ENCODE results near the gene NNAT.

Gene NNAT

DNA sequence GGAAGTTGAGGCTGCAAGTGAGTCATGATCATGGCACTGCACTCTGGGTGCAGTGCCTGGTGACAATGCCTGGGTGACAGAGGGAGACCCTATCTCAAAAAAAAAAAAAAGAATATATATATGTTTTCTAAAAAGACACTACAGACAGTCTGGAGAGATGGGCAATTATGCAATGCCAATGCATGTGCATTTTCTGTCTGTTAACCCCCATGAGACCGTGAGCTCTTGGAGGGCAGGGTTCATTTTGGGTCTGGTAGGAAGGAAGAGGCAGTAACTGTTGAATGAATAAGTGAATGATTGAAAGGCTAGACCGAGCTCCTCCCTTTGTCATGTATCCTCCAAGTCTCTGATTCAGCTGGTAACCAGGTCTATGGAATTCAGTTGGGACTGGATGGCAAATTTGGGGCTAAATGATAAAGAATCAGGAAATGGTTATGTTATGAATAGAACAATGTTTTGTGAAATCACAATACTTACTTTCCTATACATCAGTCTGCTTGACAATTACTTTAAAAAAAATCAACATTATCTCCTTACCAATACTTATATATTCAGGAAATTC, 12.2 kb downstream of the NNAT start:
- H2BK120ac ChIP-seq (ENCODE audit: low read depth, low read length) = no peak overlapping the region
- no CpG with 5 or more reads among the region's 2 CpGs for WGBS, 2 donors (ENCODE audit: extremely low coverage in 2 of 2, insufficient read length in 2 of 2, insufficient replicate concordance in 1 of 2)
- no peak overlapping the region for H4K91ac ChIP-seq (ENCODE audit: low read depth, low read length, poor library complexity)
- no peak overlapping the region for H2BK5ac ChIP-seq (ENCODE audit: low read length)
- H4K8ac ChIP-seq (ENCODE audit: low read depth, low read length) = no peak overlapping the region
- DNase-seq (ENCODE audit: low spot score) = no peak
- H3K14ac ChIP-seq (ENCODE audit: low read length) = no peak overlapping the region
- no peak overlapping the region for H3K4me2 ChIP-seq (ENCODE audit: insufficient read depth, low read length, poor library complexity, severe bottlenecking)
- no peak overlapping the region for H3K4me3 ChIP-seq (ENCODE audit: low read length in 2 of 2)
- H2AK5ac ChIP-seq (ENCODE audit: low read depth, low read length) = no peak overlapping the region
- no peaks in the 10 kb centered on the region for H3K79me1 ChIP-seq (ENCODE audit: low read depth, low read length)
- H3K9ac ChIP-seq (ENCODE audit: low read depth, low read length, poor library complexity) = no peak overlapping the region
- peaks cover 9 to 10% of the 10 kb centered on the region in 2 donors for H3K4me1 ChIP-seq (ENCODE audit: control insufficient read depth in 2 of 2, insufficient read depth in 1 of 2, low read depth in 1 of 2, low read length in 2 of 2)
- no peak overlapping the region for H3K18ac ChIP-seq (ENCODE audit: low read length)
- no peak overlapping the region for H2BK12ac ChIP-seq (ENCODE audit: low read length)
- H3K27ac ChIP-seq (replicated peaks; ENCODE audit: low read length) = no peak overlapping the region
- H2BK15ac ChIP-seq (ENCODE audit: low read length) = no peak overlapping the region
- H3K4ac ChIP-seq (ENCODE audit: low read length) = no peak overlapping the region
- H2AFZ ChIP-seq (ENCODE audit: low read length) = no peak overlapping the region
- no peaks in the 10 kb centered on the region for H3K9me3 ChIP-seq (replicated peaks in 1 of 2; ENCODE audit: control insufficient read depth in 2 of 2, insufficient read depth in 1 of 2, low read depth in 1 of 2, low read length in 2 of 2)
- no peaks in the 10 kb centered on the region for H3K36me3 ChIP-seq (replicated peaks in 1 of 2; ENCODE audit: control insufficient read depth in 2 of 2, insufficient read depth in 2 of 2, low read length in 2 of 2)
- peaks cover 0 to 3% (median 0%) of the 10 kb centered on the region in 3 experiments for H3K27me3 ChIP-seq (ENCODE audit: control insufficient read depth in 3 of 3, insufficient read depth in 3 of 3, low read depth in 1 of 3, low read length in 3 of 3)
- H3K23ac ChIP-seq (ENCODE audit: low read depth, low read length, poor library complexity) = no peak overlapping the region

DNA sequence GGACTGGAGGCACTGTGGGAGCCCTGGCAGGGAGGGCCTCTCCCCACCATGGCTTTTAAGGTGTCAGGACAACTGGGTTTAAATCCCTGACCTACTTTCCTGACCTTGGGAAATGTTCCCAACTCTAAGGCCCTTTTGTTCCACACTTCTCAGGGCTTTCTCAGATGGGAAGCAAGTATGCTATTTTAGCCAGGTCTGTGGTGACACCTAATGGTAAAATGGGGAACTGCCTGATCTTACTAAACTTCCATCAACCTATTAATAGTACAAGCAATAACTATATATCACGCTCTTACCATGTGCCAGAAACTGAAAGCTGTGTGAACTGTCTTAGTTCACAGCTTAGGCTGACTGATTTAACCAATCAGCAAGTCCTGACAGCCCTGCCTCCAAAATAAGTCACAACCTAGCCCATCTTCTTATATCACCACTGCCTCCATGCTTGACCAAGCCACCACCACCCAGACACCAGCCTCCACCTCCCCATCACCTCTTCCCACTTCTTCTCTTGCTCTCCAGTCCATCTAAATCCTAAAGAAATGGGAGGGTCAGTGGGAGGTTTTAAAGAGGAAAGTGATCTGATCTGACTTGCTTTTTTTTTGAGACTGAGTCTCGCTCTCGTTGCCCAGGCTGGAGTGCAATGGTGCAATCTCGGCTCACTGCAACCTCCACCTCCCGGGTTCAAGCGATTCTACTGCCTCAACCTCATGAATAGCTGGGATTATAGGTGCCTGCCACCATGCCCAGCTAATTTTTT, 13.5 kb downstream of the NNAT start:
- H3K4me3 ChIP-seq (ENCODE audit: low read length in 2 of 2) = no peak overlapping the region
- no peak overlapping the region for H2BK15ac ChIP-seq (ENCODE audit: low read length)
- H3K36me3 ChIP-seq (replicated peaks in 1 of 2; ENCODE audit: control insufficient read depth in 2 of 2, insufficient read depth in 2 of 2, low read length in 2 of 2) = no peaks in the 10 kb centered on the region
- no peak overlapping the region for H3K18ac ChIP-seq (ENCODE audit: low read length)
- H3K14ac ChIP-seq (ENCODE audit: low read length) = no peak overlapping the region
- H3K23ac ChIP-seq (ENCODE audit: low read depth, low read length, poor library complexity) = no peak overlapping the region
- no peaks in the 10 kb centered on the region for H3K79me1 ChIP-seq (ENCODE audit: low read depth, low read length)
- no peak overlapping the region for H2BK5ac ChIP-seq (ENCODE audit: low read length)
- H2BK120ac ChIP-seq (ENCODE audit: low read depth, low read length) = no peak overlapping the region
- H3K27ac ChIP-seq (replicated peaks; ENCODE audit: low read length) = no peak overlapping the region
- peaks cover 0 to 3% (median 0%) of the 10 kb centered on the region in 3 experiments for H3K27me3 ChIP-seq (ENCODE audit: control insufficient read depth in 3 of 3, insufficient read depth in 3 of 3, low read depth in 1 of 3, low read length in 3 of 3)
- H3K9me3 ChIP-seq (replicated peaks in 1 of 2; ENCODE audit: control insufficient read depth in 2 of 2, insufficient read depth in 1 of 2, low read depth in 1 of 2, low read length in 2 of 2) = no peaks in the 10 kb centered on the region
- H2BK12ac ChIP-seq (ENCODE audit: low read length) = no peak overlapping the region
- no peak overlapping the region for H3K4me2 ChIP-seq (ENCODE audit: insufficient read depth, low read length, poor library complexity, severe bottlenecking)
- H3K4me1 ChIP-seq (ENCODE audit: control insufficient read depth in 2 of 2, insufficient read depth in 1 of 2, low read depth in 1 of 2, low read length in 2 of 2) = peaks cover 2% of the 10 kb centered on the region in 2 donors
- DNase-seq (ENCODE audit: low spot score) = peak; percentile 83
- peak overlapping the region; percentile 74 for H2AFZ ChIP-seq (ENCODE audit: low read length)
- H4K91ac ChIP-seq (ENCODE audit: low read depth, low read length, poor library complexity) = no peak overlapping the region
- no peak overlapping the region for H3K9ac ChIP-seq (ENCODE audit: low read depth, low read length, poor library complexity)
- H2AK5ac ChIP-seq (ENCODE audit: low read depth, low read length) = no peak overlapping the region
- H4K8ac ChIP-seq (ENCODE audit: low read depth, low read length) = no peak overlapping the region
- no peak overlapping the region for H3K4ac ChIP-seq (ENCODE audit: low read length)
- no CpG with 5 or more reads among the region's 6 CpGs for WGBS, 2 donors (ENCODE audit: extremely low coverage in 2 of 2, insufficient read length in 2 of 2, insufficient replicate concordance in 1 of 2)

DNA sequence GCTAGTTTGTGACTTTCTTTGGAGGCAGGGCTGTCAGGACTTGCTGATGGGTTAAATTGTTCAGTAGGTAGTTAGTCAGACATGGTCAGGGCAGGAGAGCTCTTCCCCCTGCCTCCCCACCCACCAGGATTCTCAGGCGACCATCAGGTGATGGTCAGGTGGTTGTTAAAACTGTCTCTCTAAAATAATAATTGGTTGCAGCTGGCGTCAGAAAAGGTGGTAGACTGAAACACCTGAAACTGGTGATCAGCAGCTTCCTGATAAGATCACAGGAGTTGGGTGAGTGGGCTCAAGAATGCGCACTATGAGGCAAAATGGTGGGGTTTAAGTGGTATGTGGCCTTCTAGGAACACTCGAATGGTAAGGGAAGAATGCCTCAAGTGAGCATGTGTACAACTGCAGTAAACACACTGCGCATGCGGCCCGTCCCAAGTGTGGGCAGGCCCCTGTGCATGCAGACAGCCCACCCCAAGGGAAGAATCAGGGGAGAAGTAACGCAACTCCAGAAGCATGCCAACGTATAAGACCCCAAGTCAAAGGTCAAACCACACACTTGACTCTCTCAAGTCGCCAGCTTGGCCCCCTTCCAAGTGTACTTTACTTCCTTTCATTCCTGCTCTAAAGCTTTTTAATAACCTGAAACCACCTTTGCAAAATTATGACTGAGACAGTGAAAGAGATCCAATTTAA, 14.5 kb downstream of the NNAT start:
- peaks cover 2 to 4% of the 10 kb centered on the region in 2 donors for H3K4me1 ChIP-seq (ENCODE audit: control insufficient read depth in 2 of 2, insufficient read depth in 1 of 2, low read depth in 1 of 2, low read length in 2 of 2)
- H3K14ac ChIP-seq (ENCODE audit: low read length) = no peak overlapping the region
- H3K4ac ChIP-seq (ENCODE audit: low read length) = no peak overlapping the region
- H2AK5ac ChIP-seq (ENCODE audit: low read depth, low read length) = no peak overlapping the region
- H3K18ac ChIP-seq (ENCODE audit: low read length) = no peak overlapping the region
- no peak overlapping the region for H3K27ac ChIP-seq (replicated peaks; ENCODE audit: low read length)
- H3K4me2 ChIP-seq (ENCODE audit: insufficient read depth, low read length, poor library complexity, severe bottlenecking) = no peak overlapping the region
- H3K4me3 ChIP-seq (ENCODE audit: low read length in 2 of 2) = no peak overlapping the region
- H3K79me1 ChIP-seq (ENCODE audit: low read depth, low read length) = no peaks in the 10 kb centered on the region
- DNase-seq (ENCODE audit: low spot score) = no peak
- WGBS, 2 donors (ENCODE audit: extremely low coverage in 2 of 2, insufficient read length in 2 of 2, insufficient replicate concordance in 1 of 2) = no CpG with 5 or more reads among the region's 10 CpGs
- H4K91ac ChIP-seq (ENCODE audit: low read depth, low read length, poor library complexity) = no peak overlapping the region
- H2BK12ac ChIP-seq (ENCODE audit: low read length) = no peak overlapping the region
- no peak overlapping the region for H2AFZ ChIP-seq (ENCODE audit: low read length)
- no peak overlapping the region for H2BK5ac ChIP-seq (ENCODE audit: low read length)
- H3K27me3 ChIP-seq (ENCODE audit: control insufficient read depth in 3 of 3, insufficient read depth in 3 of 3, low read depth in 1 of 3, low read length in 3 of 3) = peaks cover 0 to 3% (median 0%) of the 10 kb centered on the region in 3 experiments
- no peak overlapping the region for H2BK120ac ChIP-seq (ENCODE audit: low read depth, low read length)
- no peak overlapping the region for H4K8ac ChIP-seq (ENCODE audit: low read depth, low read length)
- H3K23ac ChIP-seq (ENCODE audit: low read depth, low read length, poor library complexity) = no peak overlapping the region
- H2BK15ac ChIP-seq (ENCODE audit: low read length) = peak overlapping the region; percentile 31
- no peak overlapping the region for H3K9ac ChIP-seq (ENCODE audit: low read depth, low read length, poor library complexity)
- H3K9me3 ChIP-seq (replicated peaks in 1 of 2; ENCODE audit: control insufficient read depth in 2 of 2, insufficient read depth in 1 of 2, low read depth in 1 of 2, low read length in 2 of 2) = no peaks in the 10 kb centered on the region
- no peaks in the 10 kb centered on the region for H3K36me3 ChIP-seq (replicated peaks in 1 of 2; ENCODE audit: control insufficient read depth in 2 of 2, insufficient read depth in 2 of 2, low read length in 2 of 2)

DNA sequence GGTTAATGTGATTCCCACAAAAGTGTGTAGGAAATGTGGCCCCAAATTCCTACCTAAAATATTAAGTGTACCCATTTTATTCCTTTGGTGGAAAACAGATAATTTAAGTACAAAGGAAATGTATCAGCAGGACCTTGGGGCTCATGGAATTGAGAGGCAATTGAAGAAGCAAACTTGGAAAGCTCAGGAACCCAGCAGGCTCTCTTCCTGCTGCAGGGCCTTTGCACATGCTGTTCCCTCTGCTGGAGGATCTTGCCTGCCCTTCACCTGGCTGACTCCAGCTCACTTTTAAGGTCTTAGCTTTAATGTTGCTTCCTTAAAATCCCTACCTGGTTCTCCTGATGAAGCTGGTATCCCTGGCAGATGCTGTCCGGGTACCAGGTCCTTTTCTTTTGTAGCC, 16.5 kb downstream of the NNAT start:
- Histone ChIP-seq H3K4ac (ENCODE audit: low read length) (no peak overlapping the region), H3K14ac (ENCODE audit: low read length) (no peak overlapping the region), H3K9me3 (replicated peaks in 1 of 2; ENCODE audit: control insufficient read depth in 2 of 2, insufficient read depth in 1 of 2, low read depth in 1 of 2, low read length in 2 of 2) (no peaks in the 10 kb centered on the region), H2BK15ac (ENCODE audit: low read length) (no peak overlapping the region), H2BK5ac (ENCODE audit: low read length) (no peak overlapping the region), H3K27me3 (ENCODE audit: control insufficient read depth in 3 of 3, insufficient read depth in 3 of 3, low read depth in 1 of 3, low read length in 3 of 3) (peaks cover 0 to 3% (median 0%) of the 10 kb centered on the region in 3 experiments), H3K4me2 (ENCODE audit: insufficient read depth, low read length, poor library complexity, severe bottlenecking) (no peak overlapping the region), H2AK5ac (ENCODE audit: low read depth, low read length) (no peak overlapping the region), H3K18ac (ENCODE audit: low read length) (no peak overlapping the region), H3K9ac (ENCODE audit: low read depth, low read length, poor library complexity) (no peak overlapping the region), H3K23ac (ENCODE audit: low read depth, low read length, poor library complexity) (no peak overlapping the region), H2AFZ (ENCODE audit: low read length) (no peak overlapping the region), H3K36me3 (replicated peaks in 1 of 2; ENCODE audit: control insufficient read depth in 2 of 2, insufficient read depth in 2 of 2, low read length in 2 of 2) (no peaks in the 10 kb centered on the region), H2BK12ac (ENCODE audit: low read length) (no peak overlapping the region), H4K91ac (ENCODE audit: low read depth, low read length, poor library complexity) (no peak overlapping the region), H4K8ac (ENCODE audit: low read depth, low read length) (no peak overlapping the region), H3K4me1 (ENCODE audit: control insufficient read depth in 2 of 2, insufficient read depth in 1 of 2, low read depth in 1 of 2, low read length in 2 of 2) (peaks cover 2 to 9% of the 10 kb centered on the region in 2 donors), H3K79me1 (ENCODE audit: low read depth, low read length) (no peaks in the 10 kb centered on the region), H2BK120ac (ENCODE audit: low read depth, low read length) (no peak overlapping the region), H3K27ac (replicated peaks; ENCODE audit: low read length) (no peak overlapping the region), H3K4me3 (ENCODE audit: low read length in 2 of 2) (no peak overlapping the region)
- WGBS, 2 donors (ENCODE audit: extremely low coverage in 2 of 2, insufficient read length in 2 of 2, insufficient replicate concordance in 1 of 2) = no CpG with 5 or more reads among the region's 1 CpG
- no peak for DNase-seq (ENCODE audit: low spot score)

Measured in neuronal stem cell (in vitro differentiated cells).